GM11168 (cell line): Measurements from ENCODE around the gene CMTM2.
"Not testable (repeated sequence)": the region's sequence is repeated elsewhere in the genome, so short reads cannot be mapped to it uniquely, and the experiment has no call there.

ENCODE experiments used
- in situ Hi-C: fragments of 300-500 bp; cut with MboI; formaldehyde crosslinking; loops from one replicate; pipeline ENCODE4 v1.12.0; 2022; ENCODE audit warnings: low sequenced_read_pairs; ENCODE audit not compliant: unreplicated experiment

The CMTM2 gene

GRCh38 chr16:66552286-66553177, 26.7 kb upstream of the CMTM2 start, which contains the start of gene CKLF:
CKLF (plus strand) TSS chr16:66552576; CDS start chr16:66552716, 140 bp downstream.
- in situ Hi-C loops, result no loop called here

GRCh38 chr16:66553223-66553622, 26.0 kb upstream of the CMTM2 start:
- in situ Hi-C loops, result no loop called here

GRCh38 chr16:66554021-66554420, 25.2 kb upstream of the CMTM2 start:
- in situ Hi-C loops, result no loop called here

- in situ Hi-C loops, result no loop called here
Measured at GRCh38 chr16:66554495-66554894, 24.8 kb upstream of the CMTM2 start.

GRCh38 chr16:66560107-66560506, 19.2 kb upstream of the CMTM2 start:
- in situ Hi-C loops, result no loop called here

- in situ Hi-C loops, result no loop called here
Measured at GRCh38 chr16:66561381-66562080, 17.7 kb upstream of the CMTM2 start.

GRCh38 chr16:66562409-66562808, 16.9 kb upstream of the CMTM2 start:
- in situ Hi-C loops, result no loop called here

- in situ Hi-C loops, result no loop called here
Measured at GRCh38 chr16:66562986-66563385, 16.3 kb upstream of the CMTM2 start.

GRCh38 chr16:66563574-66564334, 15.5 kb upstream of the CMTM2 start:
- in situ Hi-C loops, result no loop called here

- in situ Hi-C loops, result no loop called here
Measured at GRCh38 chr16:66566051-66566901, 13.0 kb upstream of the CMTM2 start, which contains the start of gene CMTM1. CMTM1 (plus strand) TSS chr16:66566439; CDS start chr16:66566514, 75 bp downstream.

- in situ Hi-C loops, result not testable (repeated sequence)
Measured at GRCh38 chr16:66567270-66567669, 12.0 kb upstream of the CMTM2 start.

- in situ Hi-C loops, result no loop called here
Measured at GRCh38 chr16:66568355-66568754, 10.9 kb upstream of the CMTM2 start.

GRCh38 chr16:66569131-66569530, 10.1 kb upstream of the CMTM2 start:
- in situ Hi-C loops, result no loop called here

- in situ Hi-C loops, result no loop called here
Measured at GRCh38 chr16:66569827-66570405, 9.3 kb upstream of the CMTM2 start.

- in situ Hi-C loops, result no loop called here
Measured at GRCh38 chr16:66572356-66572755, 6.9 kb upstream of the CMTM2 start.

- in situ Hi-C loops, result no loop called here
Measured at GRCh38 chr16:66574081-66574480, 5.2 kb upstream of the CMTM2 start.

GRCh38 chr16:66574531-66574930, 4.7 kb upstream of the CMTM2 start:
- in situ Hi-C loops, result no loop called here

GRCh38 chr16:66575060-66575459, 4.2 kb upstream of the CMTM2 start:
- in situ Hi-C loops, result no loop called here

- in situ Hi-C loops, result no loop called here
Measured at GRCh38 chr16:66576296-66576695, 3.0 kb upstream of the CMTM2 start.
